Coronary artery (tissue), 2 donors: ENCODE measurements around the gene SLC7A7.
"Not testable (repeated sequence)": the region's sequence is repeated elsewhere in the genome, so short reads cannot be mapped to it uniquely, and the experiment has no call there.

Source experiments
- DNase-seq: peaks from one replicate; pipeline ENCODE4 v3.0.0-alpha.2; 2017; ENCODE audit warnings: low spot score
- H3K27ac ChIP-seq, 2 donors: fragments of 200-600 bp; sonication (generic); one replicate each; pipeline ENCODE4 v1.5.1; 2016 to 2019
- H3K4me3 ChIP-seq: fragments of 200-600 bp; sonication (generic); 2 replicates; pipeline ENCODE4 v1.5.1; 2016; ENCODE audit warnings: mild to moderate bottlenecking, moderate library complexity
- TF ChIP-seq, protein P1 (sequence below): fragments of 200-600 bp; sonication (generic); IDR thresholded peaks from one replicate; pipeline ENCODE4 v1.5.1; 2019; ENCODE audit warnings: antibody characterized with exemption

SLC7A7 gene

GRCh38 chr14:22796087-22796707, 19.0 kb downstream of the SLC7A7 start:
- TF ChIP-seq, protein P1, sequence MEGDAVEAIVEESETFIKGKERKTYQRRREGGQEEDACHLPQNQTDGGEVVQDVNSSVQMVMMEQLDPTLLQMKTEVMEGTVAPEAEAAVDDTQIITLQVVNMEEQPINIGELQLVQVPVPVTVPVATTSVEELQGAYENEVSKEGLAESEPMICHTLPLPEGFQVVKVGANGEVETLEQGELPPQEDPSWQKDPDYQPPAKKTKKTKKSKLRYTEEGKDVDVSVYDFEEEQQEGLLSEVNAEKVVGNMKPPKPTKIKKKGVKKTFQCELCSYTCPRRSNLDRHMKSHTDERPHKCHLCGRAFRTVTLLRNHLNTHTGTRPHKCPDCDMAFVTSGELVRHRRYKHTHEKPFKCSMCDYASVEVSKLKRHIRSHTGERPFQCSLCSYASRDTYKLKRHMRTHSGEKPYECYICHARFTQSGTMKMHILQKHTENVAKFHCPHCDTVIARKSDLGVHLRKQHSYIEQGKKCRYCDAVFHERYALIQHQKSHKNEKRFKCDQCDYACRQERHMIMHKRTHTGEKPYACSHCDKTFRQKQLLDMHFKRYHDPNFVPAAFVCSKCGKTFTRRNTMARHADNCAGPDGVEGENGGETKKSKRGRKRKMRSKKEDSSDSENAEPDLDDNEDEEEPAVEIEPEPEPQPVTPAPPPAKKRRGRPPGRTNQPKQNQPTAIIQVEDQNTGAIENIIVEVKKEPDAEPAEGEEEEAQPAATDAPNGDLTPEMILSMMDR = no peak
- Histone ChIP-seq H3K4me3 (no peak overlapping the region), H3K27ac (no peak overlapping the region)
- no peak for DNase-seq

- no peak overlapping the region for H3K27ac ChIP-seq
- no peak overlapping the region for H3K4me3 ChIP-seq
- no peak for DNase-seq
- TF ChIP-seq, protein P1 = no peak
These were observed 20.7 kb downstream of the SLC7A7 start for GRCh38 chr14:22794551-22794951.

- no peak for DNase-seq
- Histone ChIP-seq H3K4me3 (no peak overlapping the region), H3K27ac (no peak overlapping the region)
- TF ChIP-seq, protein P1 = no peak
These were observed 21.3 kb downstream of the SLC7A7 start for GRCh38 chr14:22793976-22794375.

GRCh38 chr14:22793550-22793949, 21.7 kb downstream of the SLC7A7 start:
- not testable (repeated sequence) for H3K27ac ChIP-seq

GRCh38 chr14:22792158-22792557, 23.1 kb downstream of the SLC7A7 start:
- H3K4me3 ChIP-seq = no peak overlapping the region
- TF ChIP-seq, protein P1 = no peak
- H3K27ac ChIP-seq = no peak overlapping the region
- no peak for DNase-seq

More at GRCh38 chr14:22793550-22793949, 21.7 kb downstream of the SLC7A7 start:
- H3K4me3 ChIP-seq, DNase-seq: not testable (repeated sequence)

DNA sequence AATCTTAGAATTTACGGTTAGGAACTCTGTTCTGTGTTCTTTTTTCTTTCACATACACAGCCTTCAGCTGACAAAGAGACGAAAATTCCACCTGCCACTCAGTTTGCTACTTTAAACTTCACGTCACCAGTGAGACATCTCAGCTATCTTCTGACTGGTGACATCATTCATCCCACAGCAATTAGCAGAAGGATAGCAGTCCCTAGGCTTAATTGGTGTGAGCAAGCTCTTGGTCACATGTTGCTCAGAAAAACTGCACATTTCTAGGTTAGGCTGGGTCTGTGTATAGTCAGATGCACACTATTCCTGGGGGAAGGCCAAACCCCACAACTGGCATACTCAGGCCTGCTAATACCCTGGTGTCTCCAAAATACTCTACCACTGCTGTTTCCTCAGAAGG, 23.9 kb downstream of the SLC7A7 start:
- Histone ChIP-seq H3K27ac (peak overlapping the region in 1 of 2 donors; percentile 31), H3K4me3 (no peak overlapping the region)
- no peak for DNase-seq
- TF ChIP-seq, protein P1 = no peak

DNA sequence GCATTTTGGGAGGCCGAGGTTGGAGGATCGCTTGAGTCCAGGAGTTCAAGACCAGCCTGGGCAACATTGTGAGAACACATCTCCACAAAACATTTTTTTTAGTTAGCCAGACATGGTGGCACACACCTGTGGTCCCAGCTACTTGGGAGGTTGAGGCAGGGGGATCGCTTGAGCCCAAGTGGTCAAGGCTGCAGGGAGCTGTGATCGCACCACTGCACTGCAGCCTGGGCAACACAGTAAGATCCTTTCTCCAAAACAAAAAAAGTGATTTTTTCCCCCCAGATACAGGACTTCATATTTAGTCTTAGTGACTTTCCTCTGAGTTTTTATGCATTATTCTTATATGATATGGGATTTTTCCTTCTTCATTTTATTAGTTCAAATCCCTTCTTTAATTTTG, 28.6 kb downstream of the SLC7A7 start:
- Histone ChIP-seq H3K4me3 (no peak overlapping the region), H3K27ac (no peak overlapping the region)
- no peak for DNase-seq
- TF ChIP-seq, protein P1 = no peak
